ENCODE measurements around the gene RETREG1.

DNA sequence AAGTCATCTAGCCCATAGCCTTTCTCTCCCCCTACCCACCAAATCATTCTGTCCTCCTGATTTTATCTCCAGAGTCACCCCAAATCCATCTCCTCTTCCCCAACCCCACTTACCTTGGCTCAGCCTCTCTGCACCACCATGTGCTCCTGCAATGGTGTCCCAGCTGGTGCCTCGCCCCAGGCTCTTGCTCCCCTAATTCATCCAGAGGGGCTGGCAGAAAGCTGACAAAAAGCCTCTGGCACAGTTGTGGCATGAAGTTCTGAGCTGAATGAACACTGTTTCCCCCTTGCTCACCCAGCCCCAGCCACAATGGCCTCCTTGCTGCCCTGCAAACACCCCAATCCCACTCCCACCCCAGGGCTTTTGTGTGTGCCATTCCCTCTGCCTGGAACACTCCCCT lies 10.2 kb downstream of the RETREG1 start:
- TF ChIP-seq CTCF (IDR thresholded peaks at IDR 0.05; ENCODE audit: low read length), result no peak
- no peak for TF ChIP-seq EZH2 (IDR thresholded peaks at IDR 0.05; ENCODE audit: borderline replicate concordance, low read length)
